Vagina (tissue), 2 donors: Measurements from ENCODE around the gene OGFOD2. TPM values are rescaled to one million over a fixed set of nuclear protein-coding genes. Genes with fewer than 3 reads are reported as not detected.
"Not testable (repeated sequence)": the region's sequence is repeated elsewhere in the genome, so short reads cannot be mapped to it uniquely, and the experiment has no call there.

Experiments used
- DNase-seq, 2 donors: peaks; one replicate each; pipeline ENCODE4 v3.0.0-alpha.2; 2017; ENCODE audit errors: extremely low spot score in 2 of 2
- H3K27ac ChIP-seq: fragments of 200-600 bp; sonication (generic); one replicate; pipeline ENCODE4 v1.5.1; 2019
- H3K27me3 ChIP-seq: fragments of 200-600 bp; sonication (generic); one replicate; pipeline ENCODE4 v1.5.1; 2019
- H3K36me3 ChIP-seq, 2 donors: fragments of 200-600 bp; sonication (generic); one replicate each; pipeline ENCODE4 v1.5.1; 2017 to 2019
- H3K4me1 ChIP-seq: fragments of 200-600 bp; sonication (generic); one replicate; pipeline ENCODE4 v1.5.1; 2019
- H3K4me3 ChIP-seq, 2 donors: fragments of 200-600 bp; sonication (generic); 1 replicate in 1 of 2; 2 replicates in 1 of 2; pipeline ENCODE4 v1.5.1; 2016 to 2019
- H3K9me3 ChIP-seq: fragments of 200-600 bp; sonication (generic); one replicate; pipeline ENCODE4 v1.5.1; 2019
- POLR2A ChIP-seq, 2 donors: fragments of 450-650 bp; IDR thresholded peaks; one replicate each; pipeline ENCODE4 v1.6.1; 2017; ENCODE audit warnings: antibody characterized with exemption in 2 of 2, mild to moderate bottlenecking in 2 of 2, moderate library complexity in 2 of 2
- POLR2AphosphoS5 ChIP-seq, 2 donors: sonication (generic); formaldehyde crosslinking; IDR thresholded peaks; one replicate each; pipeline ENCODE4 v1.9.0; 2017; ENCODE audit warnings: antibody characterized with exemption in 2 of 2, mild to moderate bottlenecking in 2 of 2, low read depth in 1 of 2; ENCODE audit not compliant: insufficient read depth in 1 of 2
- intact Hi-C: fragments of 100-400 bp; cut with DNase I; formaldehyde crosslinking; loops from one replicate; pipeline ENCODE4 v1.15.1; 2023
- total RNA-seq: library from RNA; depleted of rRNA; stranded (reverse); fragments of >200 nt; gene quantifications from one replicate; pipeline ENCODE4 v1.2.3, GENCODE V29; 2016
- TF ChIP-seq, protein P1 (sequence below), 3 experiments: fragments of 450-650 bp in 2 of 3; fragments of 200-600 bp in 1 of 3; sonication (generic) in 1 of 3; IDR thresholded peaks; one replicate each; pipeline ENCODE4 v1.5.1; 2017 to 2019; ENCODE audit warnings: antibody characterized with exemption in 3 of 3, mild to moderate bottlenecking in 2 of 3, moderate library complexity in 2 of 3

The OGFOD2 gene
- total RNA-seq, 1 donor from 2014 or later = 26.0 TPM

- Histone ChIP-seq H3K27me3 (no peaks in the 10 kb centered on the region), H3K27ac (no peak overlapping the region), H3K4me3 (no peak overlapping the region), H3K36me3 (no peaks in the 10 kb centered on the region), H3K9me3 (no peaks in the 10 kb centered on the region), H3K4me1 (no peaks in the 10 kb centered on the region)
- TF ChIP-seq POLR2AphosphoS5 (IDR thresholded peaks at IDR 0.05; ENCODE audit: insufficient read depth in 1 of 2, low read depth in 1 of 2) (no peak), POLR2A (IDR thresholded peaks at IDR 0.05) (no peak)
- TF ChIP-seq, protein P1, sequence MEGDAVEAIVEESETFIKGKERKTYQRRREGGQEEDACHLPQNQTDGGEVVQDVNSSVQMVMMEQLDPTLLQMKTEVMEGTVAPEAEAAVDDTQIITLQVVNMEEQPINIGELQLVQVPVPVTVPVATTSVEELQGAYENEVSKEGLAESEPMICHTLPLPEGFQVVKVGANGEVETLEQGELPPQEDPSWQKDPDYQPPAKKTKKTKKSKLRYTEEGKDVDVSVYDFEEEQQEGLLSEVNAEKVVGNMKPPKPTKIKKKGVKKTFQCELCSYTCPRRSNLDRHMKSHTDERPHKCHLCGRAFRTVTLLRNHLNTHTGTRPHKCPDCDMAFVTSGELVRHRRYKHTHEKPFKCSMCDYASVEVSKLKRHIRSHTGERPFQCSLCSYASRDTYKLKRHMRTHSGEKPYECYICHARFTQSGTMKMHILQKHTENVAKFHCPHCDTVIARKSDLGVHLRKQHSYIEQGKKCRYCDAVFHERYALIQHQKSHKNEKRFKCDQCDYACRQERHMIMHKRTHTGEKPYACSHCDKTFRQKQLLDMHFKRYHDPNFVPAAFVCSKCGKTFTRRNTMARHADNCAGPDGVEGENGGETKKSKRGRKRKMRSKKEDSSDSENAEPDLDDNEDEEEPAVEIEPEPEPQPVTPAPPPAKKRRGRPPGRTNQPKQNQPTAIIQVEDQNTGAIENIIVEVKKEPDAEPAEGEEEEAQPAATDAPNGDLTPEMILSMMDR (IDR thresholded peaks at IDR 0.05) = no peak
- intact Hi-C loops = no loop called here
- DNase-seq = no peak
These were observed 42.8 kb upstream of the OGFOD2 start for GRCh38 chr12:122932207-122932606.

DNA sequence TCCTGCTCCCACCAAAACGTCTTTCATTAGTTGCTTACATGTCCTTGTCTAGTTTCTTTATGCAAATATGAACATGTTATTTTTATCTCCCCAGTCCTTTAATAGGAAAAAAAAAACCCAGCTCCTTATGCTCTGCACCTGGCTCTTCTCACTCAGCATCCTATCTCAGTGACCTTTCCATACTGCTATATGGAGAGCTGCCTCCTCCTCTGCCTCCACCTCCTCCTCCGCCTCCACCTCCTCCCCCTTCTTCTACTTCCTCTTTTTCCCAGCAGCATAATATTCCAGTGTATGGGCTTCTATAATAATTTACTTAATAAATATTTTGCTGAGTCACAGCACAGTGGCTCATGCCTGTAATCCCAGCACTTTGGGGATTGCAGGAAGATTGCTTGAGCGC lies 40.3 kb upstream of the OGFOD2 start:
- no peak for DNase-seq
- H3K4me3 ChIP-seq = no peak overlapping the region
- TF ChIP-seq, protein P1 (IDR thresholded peaks at IDR 0.05) = no peak
- TF ChIP-seq POLR2A (IDR thresholded peaks at IDR 0.05) = no peak

GRCh38 chr12:122935318-122935717 lies 39.7 kb upstream of the OGFOD2 start:
- no peak for DNase-seq
- Histone ChIP-seq H3K9me3 (no peaks in the 10 kb centered on the region), H3K4me3 (no peak overlapping the region), H3K27ac (no peak overlapping the region), H3K27me3 (no peaks in the 10 kb centered on the region), H3K4me1 (no peaks in the 10 kb centered on the region), H3K36me3 (no peaks in the 10 kb centered on the region)
- no peak for TF ChIP-seq POLR2AphosphoS5 (IDR thresholded peaks at IDR 0.05; ENCODE audit: insufficient read depth in 1 of 2, low read depth in 1 of 2)
- no peak for TF ChIP-seq POLR2A (IDR thresholded peaks at IDR 0.05)
- TF ChIP-seq, protein P1 (IDR thresholded peaks at IDR 0.05) = no peak
- intact Hi-C loops = no loop called here

More for the DNA sequence above, 40.3 kb upstream of the OGFOD2 start:
- Histone ChIP-seq H3K27ac (no peak overlapping the region), H3K27me3 (no peaks in the 10 kb centered on the region), H3K4me1 (no peaks in the 10 kb centered on the region), H3K9me3 (no peaks in the 10 kb centered on the region), H3K36me3 (no peaks in the 10 kb centered on the region)
- intact Hi-C loops = no loop called here

DNA sequence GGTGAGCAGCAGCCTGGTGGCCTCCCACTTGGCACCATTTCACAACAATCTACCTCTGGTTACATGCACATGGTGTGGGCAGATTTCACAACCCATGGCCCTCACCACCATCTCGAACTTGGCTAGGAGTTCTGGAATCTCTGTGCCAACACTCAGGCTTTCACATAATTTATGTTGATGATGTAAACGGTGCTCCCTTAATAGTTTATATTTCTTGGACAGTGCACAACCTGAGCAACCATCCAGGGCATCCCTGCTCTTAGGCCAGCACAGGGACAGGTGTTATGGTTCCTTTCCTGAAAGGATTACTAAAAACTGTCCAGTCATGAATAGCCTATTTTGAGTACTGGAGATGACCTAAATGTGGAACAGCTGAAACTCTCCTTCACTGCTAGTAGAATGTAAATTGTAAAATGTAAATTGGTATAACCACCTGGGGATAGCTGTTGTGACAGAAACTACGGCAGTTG lies 37.4 kb upstream of the OGFOD2 start:
- peaks cover 9% of the 10 kb centered on the region for H3K4me1 ChIP-seq
- intact Hi-C loops = no loop called here
- H3K27me3 ChIP-seq = no peaks in the 10 kb centered on the region
- no peak for DNase-seq
- H3K27ac ChIP-seq = no peak overlapping the region
- TF ChIP-seq POLR2A (IDR thresholded peaks at IDR 0.05) (no peak), POLR2AphosphoS5 (IDR thresholded peaks at IDR 0.05; ENCODE audit: insufficient read depth in 1 of 2, low read depth in 1 of 2) (no peak)
- TF ChIP-seq, protein P1 (IDR thresholded peaks at IDR 0.05) = no peak
- H3K4me3 ChIP-seq = no peak overlapping the region
- no peaks in the 10 kb centered on the region for H3K36me3 ChIP-seq
- H3K9me3 ChIP-seq = no peaks in the 10 kb centered on the region

DNA sequence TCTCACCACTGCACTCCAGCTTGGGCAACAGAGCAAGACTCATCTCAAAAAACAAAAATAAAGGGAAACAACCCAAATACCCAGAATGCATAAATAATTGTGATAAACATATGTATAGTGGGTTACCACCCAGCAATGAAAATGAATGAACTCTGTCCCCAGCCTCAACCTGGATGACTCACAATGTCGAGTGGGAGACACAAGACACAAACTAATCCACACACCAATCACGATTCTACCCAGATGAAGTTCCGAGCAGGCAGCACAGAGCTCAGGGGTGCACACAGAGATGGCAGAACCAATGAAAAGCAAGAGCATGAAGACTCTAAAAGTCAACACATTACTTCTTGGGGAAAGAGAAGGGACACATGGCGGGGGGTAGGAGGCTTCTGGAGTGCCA lies 35.9 kb upstream of the OGFOD2 start:
- Histone ChIP-seq H3K36me3 (no peaks in the 10 kb centered on the region), H3K4me1 (peaks cover 15% of the 10 kb centered on the region), H3K27ac (no peak overlapping the region), H3K27me3 (no peaks in the 10 kb centered on the region), H3K4me3 (no peak overlapping the region), H3K9me3 (no peaks in the 10 kb centered on the region)
- no peak for DNase-seq
- intact Hi-C loops = no loop called here
- TF ChIP-seq POLR2A (IDR thresholded peaks at IDR 0.05) = no peak
- TF ChIP-seq, protein P1 (IDR thresholded peaks at IDR 0.05) = no peak
- TF ChIP-seq POLR2AphosphoS5 (IDR thresholded peaks at IDR 0.05; ENCODE audit: insufficient read depth in 1 of 2, low read depth in 1 of 2) = no peak

- H3K4me3 ChIP-seq, H3K36me3 ChIP-seq, intact Hi-C loops, H3K27ac ChIP-seq, H3K27me3 ChIP-seq, DNase-seq, H3K9me3 ChIP-seq: not testable (repeated sequence)
- peaks cover 35% of the 10 kb centered on the region for H3K4me1 ChIP-seq
These were observed 33.7 kb upstream of the OGFOD2 start for GRCh38 chr12:122941351-122941750.
